K562 (cell line): ENCODE measurements around the gene CHST12. TPM values are rescaled to one million over a fixed set of nuclear protein-coding genes. Genes with fewer than 3 reads are reported as not detected.

ENCODE experiments used
- CBFA2T2 ChIP-seq: fragments of 450-650 bp; conservative IDR thresholded peaks from 2 replicates; pipeline ENCODE4 v1.6.1; 2017; ENCODE audit warnings: mild to moderate bottlenecking
- CREB3L1 ChIP-seq: fragments of 450-650 bp; IDR thresholded peaks from 2 replicates; pipeline ENCODE4 v1.6.1; 2014; ENCODE audit warnings: low read depth, mild to moderate bottlenecking, moderate library complexity, borderline replicate concordance
- EP300 ChIP-seq: IDR thresholded peaks from 2 replicates; pipeline ENCODE4 v1.6.1; 2012; ENCODE audit warnings: low read length, improper control_type of control experiment
- ESRRA ChIP-seq: fragments of 450-650 bp; IDR thresholded peaks from 2 replicates; pipeline ENCODE4 v1.6.1; 2014; ENCODE audit warnings: low read depth, mild to moderate bottlenecking, moderate library complexity, borderline replicate concordance
- FOXO4 ChIP-seq: fragments of 450-650 bp; formaldehyde crosslinking; IDR thresholded peaks from 2 replicates; pipeline ENCODE4 v1.4.0; 2020; ENCODE audit warnings: mild to moderate bottlenecking, moderate library complexity
- HDAC2 ChIP-seq: fragments of 450-650 bp; IDR thresholded peaks from 2 replicates; pipeline ENCODE4 v1.6.1; 2016; ENCODE audit warnings: mild to moderate bottlenecking
- LARP7 ChIP-seq: fragments of 450-650 bp; IDR thresholded peaks from 2 replicates; pipeline ENCODE4 v1.6.1; 2016
- MAX ChIP-seq: sonication (generic); formaldehyde crosslinking; IDR thresholded peaks from 2 replicates; pipeline ENCODE4 v1.9.0; 2022; ENCODE audit warnings: mild to moderate bottlenecking, missing genetic modification reagents
- NELFE ChIP-seq: IDR thresholded peaks from 2 replicates; pipeline ENCODE4 v1.6.1; 2011; ENCODE audit warnings: mild to moderate bottlenecking; ENCODE audit not compliant: insufficient read depth, insufficient read length
- NRF1 ChIP-seq, 2 experiments: fragments of 450-650 bp; IDR thresholded peaks in 1 of 2; conservative IDR thresholded peaks in 1 of 2; 2 replicates each; pipeline ENCODE4 v1.6.1; 2014; ENCODE audit warnings: mild to moderate bottlenecking in 2 of 2
- PCBP2 ChIP-seq: fragments of 200-400 bp; formaldehyde crosslinking; IDR thresholded peaks from 2 replicates; pipeline ENCODE4 v1.6.1; 2018; ENCODE audit warnings: low read length, low read depth, mild to moderate bottlenecking, moderate library complexity; ENCODE audit not compliant: poor library complexity, severe bottlenecking
- REST ChIP-seq, 2 experiments: fragments of 450-650 bp; formaldehyde crosslinking in 1 of 2; IDR thresholded peaks; 2 replicates each; pipeline versions ENCODE4 v1.4.0 to v1.6.1; 2014 to 2020; ENCODE audit warnings: mild to moderate bottlenecking in 2 of 2, borderline replicate concordance in 1 of 2, low read depth in 1 of 2
- TCF7 ChIP-seq: sonication (generic); IDR thresholded peaks from 2 replicates; pipeline ENCODE4 v1.6.1; 2016; ENCODE audit warnings: antibody characterized with exemption, borderline replicate concordance
- TRIM24 ChIP-seq, 2 experiments: fragments of 450-650 bp; IDR thresholded peaks; 2 replicates each; pipeline ENCODE4 v1.6.1; 2016
- XRCC5 ChIP-seq: fragments of 200-400 bp; formaldehyde crosslinking; IDR thresholded peaks from 2 replicates; pipeline ENCODE4 v1.6.1; 2017; ENCODE audit warnings: low read depth, mild to moderate bottlenecking, low read length
- ZNF41 ChIP-seq: fragments of 250-450 bp; sonication (Bioruptor Pico); conservative IDR thresholded peaks from 2 replicates; pipeline ENCODE4 v1.4.0; 2020; ENCODE audit warnings: mild to moderate bottlenecking
- ZNF699 ChIP-seq: fragments of 250-450 bp; sonication (Bioruptor Pico); IDR thresholded peaks from 2 replicates; pipeline ENCODE4 v1.8.0; 2021; ENCODE audit warnings: mild to moderate bottlenecking, moderate library complexity; ENCODE audit not compliant: insufficient replicate concordance
- polyA plus RNA-seq, 8 experiments: library from polyadenylated mRNA; depleted of rRNA in 4 of 8; stranded (reverse) in 5 of 8; unstranded in 3 of 8; fragments of >200 nt; fragmentation: Nextera tagmentation in 2 of 8; fragmentation: Illumina TruSeq in 1 of 8; extraction: Ambion mirVana in 2 of 8; extraction: Trizol in 1 of 8; gene quantifications; 2 replicates each; pipeline versions ENCODE4 v1.2.1 to v1.2.3, GENCODE V29; 2011 to 2014; ENCODE audit warnings: inconsistent platforms in 1 of 8, missing spikeins in 1 of 8
- total RNA-seq, 7 experiments: library from RNA; depleted of rRNA in 6 of 7; stranded (reverse); fragments of >200 nt in 6 of 7; fragmentation: Illumina TruSeq in 2 of 7; extraction: Trizol in 2 of 7; gene quantifications; 2 replicates each; pipeline versions ENCODE4 v1.2.1 to v1.2.3, GENCODE V29; 2011 to 2021; ENCODE audit warnings: low replicate concordance in 1 of 7

CHST12 gene
- total and polyA plus RNA-seq, 9 of the 15 experiments (the other 6 are each of a cell fraction or from before 2014, with no cell fraction given) = 0.18 to 19.8 (median 3.6) TPM

- no peak for TF ChIP-seq REST (IDR thresholded peaks at IDR 0.05; ENCODE audit: borderline replicate concordance)
- TF ChIP-seq REST (CRISPR knock-in tag; IDR thresholded peaks at IDR 0.05; ENCODE audit: low read depth) = no peak
- TF ChIP-seq FOXO4 (CRISPR knock-in tag) = no peak
- TF ChIP-seq LARP7 = no peak
- TF ChIP-seq ZNF699 (CRISPR knock-in tag) = no peak
- no peak for TF ChIP-seq XRCC5
- no peak for TF ChIP-seq HDAC2
- no peak for TF ChIP-seq TRIM24 (IDR thresholded peaks at IDR 0.05)
- no peak for TF ChIP-seq PCBP2
- peak; percentile 55 for TF ChIP-seq MAX (CRISPR knock-in tag)
- TF ChIP-seq TCF7 = no peak
- peak; percentile 63; the same call in 1 of the 2 replicates for TF ChIP-seq ESRRA
- 0 out of 2 replicates have a peak, but pooled peaks have one; percentile 30 for TF ChIP-seq CBFA2T2
- no peak for TF ChIP-seq NRF1 (conservative IDR thresholded peaks at IDR 0.05 in 1 of 2, IDR thresholded peaks at IDR 0.05 in 1 of 2)
- no peak for TF ChIP-seq ZNF41 (CRISPR knock-in tag)
- peak; percentile 75 for TF ChIP-seq EP300
- TF ChIP-seq NELFE = no peak
- TF ChIP-seq CREB3L1 = no peak
These were observed 2.4 kb downstream of the CHST12 start (continued) for GRCh38 chr7:2405601-2406345.
